ENCODE results near the gene RMDN2. TPM values are rescaled to one million over a fixed set of nuclear protein-coding genes. Genes with fewer than 3 reads are reported as not detected.
"Not testable (repeated sequence)": the region's sequence is repeated elsewhere in the genome, so short reads cannot be mapped to it uniquely, and the experiment has no call there.

Gene RMDN2
- total RNA-seq, 2 experiments from 2014 or later, result 1.4 to 2.6 TPM

- H3K27ac Mint-ChIP-seq, result no peak overlapping the region
- ChIA-PET CTCF (interaction anchor here (1.0 kb wide), 1 partner anchor 641 kb away, joined by 3 read pairs; no protein-coding TSS in a partner anchor), POLR2A (no interaction called here)
- intact Hi-C loops (cut with micrococcal nuclease), result no loop called here
- ATAC-seq, result no peak
- no peaks in the 10 kb centered on the region for H3K9me3 Mint-ChIP-seq
- TF ChIP-seq CTCF (IDR thresholded peaks at IDR 0.05), result no peak
- no peaks in the 10 kb centered on the region for H3K4me1 Mint-ChIP-seq (ENCODE audit: low read depth)
- no peaks in the 10 kb centered on the region for H3K27me3 Mint-ChIP-seq
- no peak for DNase-seq
- no peak overlapping the region for H3K4me3 Mint-ChIP-seq
- H3K36me3 Mint-ChIP-seq (ENCODE audit: low read depth), result no peaks in the 10 kb centered on the region
Measured at GRCh38 chr2:38016219-38016618, 91.1 kb downstream of the RMDN2 start.

- H3K4me1 Mint-ChIP-seq (ENCODE audit: low read depth), result no peaks in the 10 kb centered on the region
- intact Hi-C loops (cut with micrococcal nuclease), result no loop called here
- no peaks in the 10 kb centered on the region for H3K27me3 Mint-ChIP-seq
- ATAC-seq (no peak), DNase-seq (no peak)
- TF ChIP-seq CTCF (IDR thresholded peaks at IDR 0.05), result no peak
- ChIA-PET POLR2A (no interaction called here), CTCF (interaction anchor here (1.5 kb wide), 1 partner anchor 10 kb away, joined by 4 read pairs; no protein-coding TSS in a partner anchor)
- no peak overlapping the region for H3K4me3 Mint-ChIP-seq
- no peaks in the 10 kb centered on the region for H3K36me3 Mint-ChIP-seq (ENCODE audit: low read depth)
- no peak overlapping the region for H3K27ac Mint-ChIP-seq
- H3K9me3 Mint-ChIP-seq, result no peaks in the 10 kb centered on the region
Measured at GRCh38 chr2:38017836-38018235, 92.7 kb downstream of the RMDN2 start.

GRCh38 chr2:38020359-38021069 is 95.4 kb downstream of the RMDN2 start:
- DNase-seq; H3K36me3 Mint-ChIP-seq (ENCODE audit: low read depth); POLR2A ChIA-PET; H3K4me3 Mint-ChIP-seq; intact Hi-C loops (cut with micrococcal nuclease); H3K9me3 Mint-ChIP-seq; H3K27ac Mint-ChIP-seq; H3K27me3 Mint-ChIP-seq; ATAC-seq; H3K4me1 Mint-ChIP-seq (ENCODE audit: low read depth): not testable (repeated sequence)
- CTCF ChIA-PET, result interaction anchor here (1.4 to 2.1 kb wide), 2 partner anchors 38 to 56 kb away, joined by 3 to 4 read pairs; partner anchors contain the start of gene CYP1B1

GRCh38 chr2:38021589-38021988 is 96.5 kb downstream of the RMDN2 start:
- no peak for DNase-seq
- H3K9me3 Mint-ChIP-seq, result no peaks in the 10 kb centered on the region
- intact Hi-C loops (cut with micrococcal nuclease), result no loop called here
- peaks cover 1% of the 10 kb centered on the region for H3K27me3 Mint-ChIP-seq
- TF ChIP-seq CTCF (IDR thresholded peaks at IDR 0.05), result no peak
- POLR2A ChIA-PET, result interaction anchor here (0.6 kb wide), 1 partner anchor 47 kb away, joined by 3 read pairs; no protein-coding TSS in a partner anchor
- no peaks in the 10 kb centered on the region for H3K36me3 Mint-ChIP-seq (ENCODE audit: low read depth)
- no peak overlapping the region for H3K4me3 Mint-ChIP-seq
- no peak for ATAC-seq
- CTCF ChIA-PET, result interaction anchor here (2.1 kb wide), 1 partner anchor 39 kb away, joined by 4 read pairs; no protein-coding TSS in a partner anchor
- H3K4me1 Mint-ChIP-seq (ENCODE audit: low read depth), result no peaks in the 10 kb centered on the region
- no peak overlapping the region for H3K27ac Mint-ChIP-seq

GRCh38 chr2:38026846-38027245 is 101.8 kb downstream of the RMDN2 start:
- peaks cover 8% of the 10 kb centered on the region for H3K27me3 Mint-ChIP-seq
- H3K4me1 Mint-ChIP-seq (ENCODE audit: low read depth), result no peaks in the 10 kb centered on the region
- no peaks in the 10 kb centered on the region for H3K9me3 Mint-ChIP-seq
- TF ChIP-seq CTCF (IDR thresholded peaks at IDR 0.05), result no peak
- POLR2A ChIA-PET, result no interaction called here
- DNase-seq, result no peak
- H3K27ac Mint-ChIP-seq, result no peak overlapping the region
- intact Hi-C loops (cut with micrococcal nuclease), result no loop called here
- H3K4me3 Mint-ChIP-seq, result no peak overlapping the region
- H3K36me3 Mint-ChIP-seq (ENCODE audit: low read depth), result no peaks in the 10 kb centered on the region
- no peak for ATAC-seq
- CTCF ChIA-PET, result interaction anchor here (1.1 to 1.7 kb wide), 2 partner anchors 8 to 50 kb away, joined by 4 read pairs; partner anchors contain the start of gene CYP1B1

All from activated CD8-positive, alpha-beta T cell treated with anti-CD3 and anti-CD28 coated beads for 36 hours (primary cell).